GM12872 (cell line): ENCODE measurements around the gene CFAP251.

Experiments
- CTCF ChIP-seq: IDR thresholded peaks from 3 replicates; pipeline ENCODE4 v1.5.1; 2011; ENCODE audit warnings: low read depth, mild to moderate bottlenecking, low read length, moderate library complexity; ENCODE audit not compliant: insufficient read depth

Gene CFAP251

GRCh38 chr12:121932914-121933521 lies 14.6 kb downstream of the CFAP251 start:
- no peak for TF ChIP-seq CTCF

- TF ChIP-seq CTCF: no peak
Measured at GRCh38 chr12:121933522-121934308, 15.3 kb downstream of the CFAP251 start.

GRCh38 chr12:121934309-121934664 lies 15.9 kb downstream of the CFAP251 start:
- TF ChIP-seq CTCF: no peak

- TF ChIP-seq CTCF: no peak
Measured at GRCh38 chr12:121937654-121938053, 19.3 kb downstream of the CFAP251 start.

- no peak for TF ChIP-seq CTCF
Measured at GRCh38 chr12:121939186-121939585, 20.8 kb downstream of the CFAP251 start.

GRCh38 chr12:121939992-121940766 lies 21.8 kb downstream of the CFAP251 start:
- no peak for TF ChIP-seq CTCF

- TF ChIP-seq CTCF: no peak
Measured at GRCh38 chr12:121942145-121942718, 23.8 kb downstream of the CFAP251 start.
